Activated CD4-positive, CD25-positive, alpha-beta regulatory T cell treated with anti-CD3 and anti-CD28 coated beads, Interleukin-2, amount 50 U/mL, for 24 hours (primary cell): ENCODE measurements around the gene ITPKC.
"Not testable (repeated sequence)": the region's sequence is repeated elsewhere in the genome, so short reads cannot be mapped to it uniquely, and the experiment has no call there.

ENCODE experiments used
- ATAC-seq, 2 donors: fragments of 150-1000 bp; cut with Tn5 transposase; one replicate each; pipeline ENCODE4 v1.10.0; 2021; ENCODE audit warnings: mild to moderate bottlenecking in 1 of 2, moderate library complexity in 1 of 2

Gene ITPKC

DNA sequence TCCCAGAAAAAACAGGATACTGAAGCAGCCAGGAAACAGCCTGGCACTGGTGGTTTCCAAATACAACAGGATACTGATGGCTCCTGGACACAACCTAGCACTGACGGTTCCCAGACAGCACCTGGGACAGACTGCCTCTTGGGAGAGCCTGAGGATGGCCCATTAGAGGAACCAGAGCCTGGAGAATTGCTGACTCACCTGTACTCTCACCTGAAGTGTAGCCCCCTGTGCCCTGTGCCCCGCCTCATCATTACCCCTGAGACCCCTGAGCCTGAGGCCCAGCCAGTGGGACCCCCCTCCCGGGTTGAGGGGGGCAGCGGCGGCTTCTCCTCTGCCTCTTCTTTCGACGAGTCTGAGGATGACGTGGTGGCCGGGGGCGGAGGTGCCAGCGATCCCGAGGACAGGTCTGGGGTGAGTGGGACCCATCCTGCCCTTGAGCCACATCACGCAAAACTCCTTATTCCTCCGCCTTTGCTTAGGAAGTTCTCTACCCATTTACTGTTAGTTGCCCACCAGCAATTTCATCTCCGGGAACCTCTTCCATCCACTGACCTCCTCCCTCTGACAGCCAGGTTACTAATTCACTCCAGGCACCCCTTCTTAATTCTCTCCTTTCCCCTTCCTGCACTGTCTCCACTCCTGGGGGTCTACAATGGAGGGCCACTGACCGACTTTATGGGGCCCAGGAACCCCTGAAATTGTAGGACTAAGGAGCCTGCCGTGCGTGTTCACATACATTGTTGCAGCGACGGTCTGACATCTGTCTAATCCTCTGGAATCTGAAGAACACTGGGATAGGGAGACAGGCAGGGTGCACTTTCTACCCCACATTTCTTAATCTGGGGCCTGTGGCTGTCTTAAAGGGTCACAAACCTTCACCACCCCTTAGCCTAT lies 1.2 kb downstream of the ITPKC start:
- no peak for ATAC-seq

- no peak for ATAC-seq
Observed at GRCh38 chr19:40718774-40719391, 2.0 kb downstream of the ITPKC start.

DNA sequence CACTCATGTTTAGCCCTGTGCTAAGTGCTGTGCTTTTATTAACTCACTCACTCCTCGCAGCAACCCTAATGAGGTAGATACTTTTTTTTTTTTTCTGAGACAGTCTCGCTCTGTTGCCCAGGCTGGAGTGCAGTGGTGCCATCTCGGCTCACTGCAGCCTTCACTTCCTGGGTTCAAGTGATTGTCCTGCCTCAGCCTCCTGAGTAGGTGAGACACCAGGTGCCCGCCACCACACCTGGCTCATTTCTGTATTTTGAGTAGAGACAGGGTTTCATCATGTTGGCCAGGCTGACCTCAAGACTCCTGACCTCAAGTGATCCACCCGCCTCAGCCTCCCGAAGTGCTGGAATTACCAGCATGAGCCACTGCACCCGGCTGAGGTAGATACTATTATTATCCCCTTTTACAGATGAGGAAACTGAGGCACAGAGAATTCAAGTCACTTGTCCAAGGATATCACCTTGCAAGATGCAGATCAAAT lies 2.5 kb downstream of the ITPKC start:
- ATAC-seq: no peak

- ATAC-seq: no peak
Observed at GRCh38 chr19:40721140-40721486, 4.2 kb downstream of the ITPKC start.

- ATAC-seq: no peak
Observed at GRCh38 chr19:40721936-40722661, 5.2 kb downstream of the ITPKC start.

GRCh38 chr19:40723661-40724254 lies 6.8 kb downstream of the ITPKC start:
- ATAC-seq: no peak

GRCh38 chr19:40724315-40724714 lies 7.4 kb downstream of the ITPKC start:
- ATAC-seq: no peak

DNA sequence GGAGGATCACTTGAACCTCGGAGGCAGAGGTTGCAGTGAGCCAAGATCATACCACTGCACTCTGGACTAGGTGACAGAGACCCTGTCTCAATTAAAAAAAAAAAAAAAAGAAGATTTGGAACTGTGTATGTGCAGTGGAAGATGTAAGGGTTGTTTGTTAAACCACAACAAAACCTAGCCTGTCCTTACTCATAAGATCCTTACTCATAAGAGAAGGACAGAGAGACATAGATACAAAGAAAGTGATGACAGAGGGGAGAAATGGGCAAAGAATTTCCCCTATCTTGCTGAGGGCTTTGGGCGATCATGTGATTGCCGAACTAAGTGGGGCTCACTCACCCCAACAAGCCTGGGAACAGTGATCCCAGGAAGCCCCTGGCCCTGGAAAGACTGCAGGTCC lies 7.9 kb downstream of the ITPKC start:
- ATAC-seq: peak; percentile 32 to 65

- no peak for ATAC-seq
Observed at GRCh38 chr19:40726279-40726678, 9.4 kb downstream of the ITPKC start.

DNA sequence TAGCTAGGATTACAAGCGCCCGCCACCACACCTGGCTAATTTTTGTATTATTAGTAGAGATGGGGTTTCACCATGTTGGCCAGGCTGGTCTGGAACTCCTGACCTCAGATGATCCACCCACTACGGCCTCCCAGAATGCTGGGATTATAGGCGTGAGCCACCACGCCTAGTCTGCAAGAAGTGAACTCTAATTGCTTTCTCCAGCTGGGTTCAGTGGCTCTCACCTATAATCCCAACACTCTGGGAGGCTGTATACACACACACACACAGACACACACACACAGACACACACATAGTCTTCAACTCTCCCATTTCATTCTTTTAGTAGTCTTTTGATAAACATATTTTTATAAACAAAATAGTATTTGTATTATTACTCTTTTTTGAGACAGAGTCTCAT lies 13.2 kb downstream of the ITPKC start:
- ATAC-seq: not testable (repeated sequence)

DNA sequence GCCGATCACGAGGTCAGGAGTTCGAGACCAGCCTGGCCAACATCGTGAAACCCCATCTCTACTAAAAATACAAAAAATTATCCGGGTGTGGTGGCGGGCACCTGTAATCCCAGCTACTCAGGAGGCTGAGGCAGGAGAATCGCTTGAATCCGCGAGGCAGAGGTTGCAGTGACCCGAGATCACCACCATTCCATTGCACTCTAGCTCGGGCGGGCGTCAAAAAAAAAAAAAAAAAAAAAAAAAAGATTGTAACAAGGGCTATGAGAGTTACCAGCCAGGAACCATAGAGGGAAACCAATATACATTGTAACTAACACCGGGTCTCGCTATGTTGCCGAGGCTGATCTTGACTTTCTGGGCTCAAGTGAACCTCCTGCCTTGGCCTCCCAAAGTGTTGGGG lies 15.4 kb downstream of the ITPKC start:
- not testable (repeated sequence) for ATAC-seq

DNA sequence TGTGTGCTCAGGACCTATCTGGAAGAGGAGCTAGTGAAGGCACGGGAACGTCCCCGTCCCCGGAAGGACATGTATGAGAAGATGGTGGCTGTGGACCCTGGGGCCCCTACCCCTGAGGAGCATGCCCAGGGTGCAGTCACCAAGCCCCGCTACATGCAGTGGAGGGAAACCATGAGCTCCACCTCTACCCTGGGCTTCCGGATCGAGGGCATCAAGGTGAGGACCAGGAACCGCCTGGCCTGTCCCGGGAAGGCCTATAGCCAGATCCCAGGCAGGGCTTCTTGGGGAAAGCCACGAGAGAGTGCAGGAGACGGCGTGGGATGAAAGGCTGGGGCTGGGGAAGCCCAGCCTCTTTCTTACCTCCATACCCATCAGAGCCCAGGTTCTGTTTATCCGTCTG lies 16.2 kb downstream of the ITPKC start:
- no peak for ATAC-seq

GRCh38 chr19:40735013-40735771 lies 18.3 kb downstream of the ITPKC start:
- no peak for ATAC-seq

DNA sequence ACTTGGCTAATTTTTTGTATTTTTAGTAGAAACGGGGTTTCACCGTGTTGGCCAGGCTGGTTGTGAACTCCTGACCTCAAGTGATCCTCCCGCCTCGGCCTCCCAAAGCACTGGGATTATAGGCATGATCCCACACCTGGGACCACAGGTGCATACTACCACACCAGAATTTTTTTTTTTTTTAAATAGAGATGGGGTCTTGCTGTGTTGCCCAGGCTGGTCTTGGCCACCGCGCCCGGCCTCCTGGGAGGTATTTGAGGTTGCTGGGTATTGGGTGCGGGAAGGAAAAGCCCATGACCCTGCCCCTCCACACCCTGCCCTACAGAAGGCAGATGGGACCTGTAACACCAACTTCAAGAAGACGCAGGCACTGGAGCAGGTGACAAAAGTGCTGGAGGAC lies 19.7 kb downstream of the ITPKC start:
- ATAC-seq: no peak

- ATAC-seq: no peak
Observed at GRCh38 chr19:40737102-40737644, 20.3 kb downstream of the ITPKC start.

DNA sequence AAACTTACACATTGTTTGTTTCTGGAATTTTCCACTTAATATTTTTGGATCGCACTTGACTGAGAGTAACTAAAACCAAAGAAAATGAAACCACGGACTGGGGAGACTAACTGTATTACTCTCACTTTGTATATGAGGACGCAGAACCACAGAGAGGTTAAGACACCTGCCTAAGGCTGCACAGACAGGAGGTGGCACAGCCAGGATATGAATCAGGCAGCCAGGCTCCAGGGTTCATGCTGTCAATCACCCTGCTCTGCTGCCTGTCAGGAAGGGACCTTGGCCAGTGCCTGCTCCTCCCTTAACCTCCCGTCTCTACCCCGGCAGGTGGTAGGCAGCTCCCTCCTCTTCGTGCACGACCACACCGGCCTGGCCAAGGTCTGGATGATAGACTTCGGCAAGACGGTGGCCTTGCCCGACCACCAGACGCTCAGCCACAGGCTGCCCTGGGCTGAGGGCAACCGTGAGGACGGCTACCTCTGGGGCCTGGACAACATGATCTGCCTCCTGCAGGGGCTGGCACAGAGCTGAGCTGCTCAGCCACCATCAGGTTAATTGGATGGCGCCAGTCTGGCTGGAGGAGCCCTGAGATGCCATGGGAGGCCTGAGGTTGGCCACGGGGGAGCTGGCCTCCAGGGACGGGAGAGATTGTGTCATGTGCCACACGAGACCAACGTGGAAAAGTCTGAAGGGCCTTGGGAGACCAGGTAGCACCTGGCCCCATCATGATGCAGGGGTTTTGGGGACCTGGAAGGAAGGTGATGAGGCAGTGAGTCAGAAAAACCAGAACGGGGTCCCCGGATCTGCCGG lies 22.3 kb downstream of the ITPKC start:
- ATAC-seq: no peak

GRCh38 chr19:40739871-40740703 lies 23.2 kb downstream of the ITPKC start:
- ATAC-seq: no peak

DNA sequence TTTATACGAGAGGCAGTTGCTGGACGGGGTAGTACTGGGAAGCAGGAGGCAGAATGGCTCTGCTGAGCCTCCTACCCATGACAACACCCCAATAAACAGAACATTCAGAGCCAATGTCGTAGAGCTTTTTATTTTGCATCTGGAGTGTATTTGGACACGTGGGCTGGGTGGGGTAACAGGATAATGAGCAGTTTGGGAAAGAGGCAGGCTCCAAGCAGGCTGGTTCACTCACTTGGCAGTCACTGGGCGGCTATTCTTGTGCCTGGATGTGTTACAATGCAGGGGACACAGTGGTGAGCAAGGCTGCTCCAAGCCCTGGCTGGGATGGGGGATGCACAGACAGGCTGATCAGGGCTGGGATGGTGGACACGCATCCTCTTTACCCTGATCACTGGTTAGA lies 23.8 kb downstream of the ITPKC start:
- no peak for ATAC-seq

DNA sequence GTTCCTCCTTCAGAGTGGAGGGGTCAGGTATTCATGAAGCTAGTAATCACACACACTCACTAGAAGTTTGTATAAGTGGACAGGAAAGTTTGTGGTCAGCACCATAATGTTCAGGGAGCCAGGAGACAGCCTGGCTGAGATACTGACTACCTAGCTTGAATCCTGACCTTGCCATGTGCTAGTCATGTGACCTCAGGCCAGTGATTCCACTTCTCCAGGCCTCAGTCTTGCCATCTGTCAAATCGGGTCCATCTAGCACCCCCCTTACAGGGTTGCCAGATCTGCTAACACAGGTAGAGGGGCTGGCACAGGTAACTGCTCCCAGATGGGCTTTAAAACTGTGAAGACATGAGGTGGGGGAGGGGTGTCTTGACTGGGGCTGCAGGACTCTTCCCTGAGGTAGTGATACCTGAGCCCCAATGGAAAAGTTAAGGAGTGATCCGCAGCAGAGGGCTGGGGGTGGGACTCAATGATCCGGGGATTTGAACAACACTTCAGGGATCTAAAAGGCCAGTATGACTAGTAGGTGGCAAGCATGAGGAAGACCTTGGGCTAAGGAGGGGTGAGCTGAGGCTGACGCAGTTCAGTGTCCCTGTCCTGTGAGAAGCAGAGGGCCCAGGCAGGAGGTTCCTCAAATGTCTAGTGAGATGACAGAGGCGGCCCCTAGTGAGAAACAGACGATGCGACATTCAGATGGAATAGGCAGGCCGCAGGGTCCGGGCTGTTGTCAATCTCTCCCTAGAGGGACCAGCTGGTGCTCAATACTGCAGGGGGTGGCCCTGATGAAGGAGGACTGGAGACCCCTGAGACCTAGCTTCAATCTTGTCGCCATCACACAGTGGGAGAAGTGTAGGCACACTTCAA lies 24.8 kb downstream of the ITPKC start:
- ATAC-seq: no peak
